GM18511 (cell line): Measurements from ENCODE around the gene SLC47A1.
"Not testable (repeated sequence)": the region's sequence is repeated elsewhere in the genome, so short reads cannot be mapped to it uniquely, and the experiment has no call there.

ENCODE experiments used
- ATAC-seq: cut with Tn5 transposase; IDR thresholded peaks from one replicate; pipeline ENCODE4 v1.9.1; 2021; ENCODE audit warnings: mild to moderate bottlenecking, moderate library complexity; ENCODE audit not compliant: unreplicated experiment

Gene SLC47A1

GRCh38 chr17:19519388-19520291, 14.0 kb upstream of the SLC47A1 start:
- ATAC-seq: not testable (repeated sequence)

- no peak for ATAC-seq
These were observed 13.0 kb upstream of the SLC47A1 start for GRCh38 chr17:19520641-19521040.

GRCh38 chr17:19523690-19524089, 10.0 kb upstream of the SLC47A1 start:
- ATAC-seq: no peak

- ATAC-seq: not testable (repeated sequence)
These were observed 6.7 kb upstream of the SLC47A1 start for GRCh38 chr17:19526950-19527349.

GRCh38 chr17:19531780-19532501, 1.7 kb upstream of the SLC47A1 start:
- no peak for ATAC-seq

- ATAC-seq: no peak
These were observed 477 bp upstream of the SLC47A1 start for GRCh38 chr17:19533036-19533717.

- ATAC-seq: no peak
These were observed 1.0 kb downstream of the SLC47A1 start for GRCh38 chr17:19534562-19535149.

- no peak for ATAC-seq
These were observed 3.5 kb downstream of the SLC47A1 start for GRCh38 chr17:19537111-19537510.

- no peak for ATAC-seq
These were observed 4.7 kb downstream of the SLC47A1 start for GRCh38 chr17:19538095-19539039.

- no peak for ATAC-seq
These were observed 5.4 kb downstream of the SLC47A1 start for GRCh38 chr17:19539040-19539399.

GRCh38 chr17:19539841-19540311, 6.2 kb downstream of the SLC47A1 start:
- no peak for ATAC-seq

- ATAC-seq: no peak
These were observed 7.2 kb downstream of the SLC47A1 start for GRCh38 chr17:19540706-19541370.

- ATAC-seq: no peak
These were observed 7.8 kb downstream of the SLC47A1 start for GRCh38 chr17:19541445-19541844.

GRCh38 chr17:19542247-19542646, 8.6 kb downstream of the SLC47A1 start:
- ATAC-seq: no peak

- ATAC-seq: no peak
These were observed 10.7 kb downstream of the SLC47A1 start for GRCh38 chr17:19544366-19544765.

- no peak for ATAC-seq
These were observed 12.8 kb downstream of the SLC47A1 start for GRCh38 chr17:19546289-19547065.

GRCh38 chr17:19549746-19550623, 16.3 kb downstream of the SLC47A1 start:
- no peak for ATAC-seq

- no peak for ATAC-seq
These were observed 17.5 kb downstream of the SLC47A1 start for GRCh38 chr17:19551165-19551564.
